CD1c-positive myeloid dendritic cell (primary cell): ENCODE data around the gene ODAD4.
"Not testable (repeated sequence)": the region's sequence is repeated elsewhere in the genome, so short reads cannot be mapped to it uniquely, and the experiment has no call there.

Source experiments
- DNase-seq: peaks from one replicate; pipeline ENCODE4 v3.0.0-alpha.2; 2016; ENCODE audit errors: extremely low spot score

ODAD4 gene

GRCh38 chr17:41912925-41913324, 17.5 kb upstream of the ODAD4 start:
- DNase-seq = no peak

GRCh38 chr17:41913798-41914197, 16.6 kb upstream of the ODAD4 start:
- no peak for DNase-seq

- DNase-seq = no peak
Observed at GRCh38 chr17:41914358-41914766, 16.1 kb upstream of the ODAD4 start.

DNA sequence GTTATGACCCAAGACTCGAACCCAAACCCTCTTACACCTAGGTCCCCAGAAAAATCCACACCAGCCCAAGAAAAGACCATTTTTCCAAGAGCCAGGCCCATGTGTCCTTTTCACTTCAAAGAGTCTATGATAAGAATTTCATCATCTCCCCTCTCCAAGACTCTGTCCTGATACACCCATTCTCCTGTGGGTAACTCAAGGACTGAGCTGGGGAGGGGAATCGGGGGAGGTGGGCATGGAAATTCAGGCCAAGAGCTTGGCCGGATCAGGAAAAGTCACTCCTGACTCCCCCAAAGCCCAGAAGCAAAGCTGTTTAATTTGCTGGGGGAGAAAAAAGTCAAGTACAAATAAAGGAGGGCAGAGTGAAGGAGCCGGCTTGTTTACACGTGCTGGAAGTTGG, 15.4 kb upstream of the ODAD4 start:
- no peak for DNase-seq

GRCh38 chr17:41915566-41915965, 14.9 kb upstream of the ODAD4 start:
- no peak for DNase-seq

- DNase-seq = peak; percentile 16
Observed at GRCh38 chr17:41917192-41917591, 13.2 kb upstream of the ODAD4 start.

- DNase-seq = peak; percentile 9
Observed at GRCh38 chr17:41917679-41918313, 12.6 kb upstream of the ODAD4 start.

- DNase-seq = peak; percentile 99
Observed at GRCh38 chr17:41918314-41919164, 11.9 kb upstream of the ODAD4 start, which contains the start of gene ACLY. TSS of gene ACLY (minus strand) at chr17:41918951. CDS start at chr17:41913873, 5,078 bp downstream.

- no peak for DNase-seq
Observed at GRCh38 chr17:41919165-41919817, 11.1 kb upstream of the ODAD4 start.

GRCh38 chr17:41919840-41920579, 10.4 kb upstream of the ODAD4 start:
- no peak for DNase-seq

DNA sequence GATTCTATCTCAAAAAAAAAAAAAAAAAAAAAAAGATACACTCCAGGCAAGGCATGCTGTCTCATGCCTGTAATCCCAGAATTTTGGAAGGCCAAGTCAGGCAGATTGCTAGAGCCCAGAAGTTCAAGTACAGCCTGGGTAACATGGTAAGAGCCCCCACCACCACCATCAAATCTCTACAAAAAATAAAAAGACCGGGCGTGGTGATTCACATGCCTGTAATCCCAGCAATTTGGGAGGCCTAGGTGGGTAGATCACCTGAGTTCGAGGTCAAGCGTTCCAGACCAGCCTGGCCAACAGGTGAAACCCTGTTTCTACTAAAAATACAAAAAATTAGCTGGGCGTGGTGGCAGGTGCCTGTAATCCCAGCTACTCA, 9.8 kb upstream of the ODAD4 start:
- DNase-seq = no peak

DNA sequence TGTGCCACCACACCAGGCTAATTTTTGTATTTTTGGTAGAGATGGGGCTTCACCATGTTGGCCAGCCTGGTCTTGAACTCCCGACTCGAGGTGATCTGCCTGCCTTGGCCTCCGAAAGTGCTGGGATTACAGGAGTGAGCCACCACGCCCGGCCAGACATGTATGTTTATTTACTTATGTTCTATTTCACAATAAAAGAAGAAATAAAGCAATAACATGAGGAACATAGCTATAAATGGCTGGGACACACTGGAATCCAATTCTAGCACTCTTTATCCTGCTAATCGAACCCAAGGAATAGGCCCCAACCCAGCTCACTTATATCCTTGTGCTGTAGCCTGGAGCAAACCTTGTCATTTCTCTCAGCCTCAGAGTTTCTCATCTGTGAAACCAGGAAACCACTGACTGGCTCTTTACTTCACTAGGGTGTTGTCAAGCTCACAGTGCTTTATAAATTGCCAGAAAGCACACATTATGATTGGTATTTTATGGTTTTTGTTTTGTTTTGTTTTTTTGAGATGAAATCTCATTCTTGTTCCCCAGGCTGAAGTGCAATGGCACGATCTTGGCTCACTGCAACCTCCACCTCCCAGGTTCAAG, 4.3 kb upstream of the ODAD4 start:
- DNase-seq = no peak

- no peak for DNase-seq
Observed at GRCh38 chr17:41928693-41929251, 1.6 kb upstream of the ODAD4 start.

DNA sequence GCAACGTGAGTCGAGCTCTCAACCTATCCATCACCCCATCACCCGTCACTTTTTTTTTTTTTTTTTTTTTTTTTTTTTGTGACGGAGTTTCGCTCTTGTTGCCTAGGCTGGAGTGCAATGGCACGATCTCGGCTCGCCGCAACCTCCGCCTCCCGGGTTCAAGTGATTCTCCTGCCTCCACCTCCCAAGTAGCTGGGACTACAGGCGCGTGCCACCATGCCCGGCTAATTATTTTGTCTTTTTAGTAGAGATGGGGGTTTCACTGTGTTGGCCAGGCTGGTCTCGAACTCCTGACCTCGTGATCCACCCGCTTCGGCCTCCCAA, 378 bp downstream of the ODAD4 start:
- DNase-seq = not testable (repeated sequence)

- DNase-seq = not testable (repeated sequence)
Observed at GRCh38 chr17:41931715-41932114, 1.3 kb downstream of the ODAD4 start.

DNA sequence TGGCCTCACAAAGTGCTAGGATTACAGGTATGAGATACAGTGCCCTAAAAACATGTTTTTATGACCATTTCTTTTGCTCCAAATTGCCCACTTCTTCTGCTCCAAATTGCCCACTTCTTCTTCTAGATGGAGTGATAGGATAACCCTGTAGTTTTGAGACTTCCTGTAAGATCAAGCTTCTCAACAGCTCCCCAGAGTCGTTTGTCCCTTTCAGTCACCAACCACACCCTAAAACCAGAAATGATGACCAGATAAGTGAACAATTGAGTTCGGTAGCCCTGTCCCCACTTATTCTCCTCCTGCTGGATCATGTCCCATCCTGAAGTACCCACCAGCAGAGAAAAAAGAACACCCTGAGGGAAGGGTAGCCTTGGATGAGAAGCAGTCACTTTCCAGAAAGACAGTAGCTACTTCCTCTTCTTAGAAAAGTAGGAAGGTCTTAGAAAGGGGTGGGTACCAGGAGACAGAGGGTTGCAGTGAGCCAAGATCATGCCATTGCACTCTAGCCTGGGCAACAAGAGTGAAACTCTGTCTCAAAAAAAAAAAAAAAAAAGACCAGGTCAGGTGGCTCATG, 2.5 kb downstream of the ODAD4 start:
- peak; percentile 62 for DNase-seq

DNA sequence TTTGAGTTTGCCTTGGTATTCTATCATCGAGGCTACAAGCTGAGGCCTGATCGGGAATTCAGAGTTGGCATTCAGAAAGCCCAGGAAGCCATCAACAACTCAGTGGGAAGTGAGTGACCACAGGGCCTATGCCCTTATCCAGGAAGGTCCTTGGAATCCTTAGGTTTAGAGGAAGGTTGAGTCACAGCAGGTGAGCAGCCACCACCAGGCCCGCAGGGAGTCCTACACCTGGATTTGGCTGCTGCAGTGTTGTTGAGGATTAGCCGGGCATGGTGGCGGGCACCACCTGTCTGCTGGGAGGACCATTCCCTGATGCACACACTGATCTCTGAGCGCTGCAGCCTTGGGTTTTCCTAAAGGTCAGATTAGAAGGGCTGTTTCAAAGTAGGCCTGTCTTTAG, 5.2 kb downstream of the ODAD4 start:
- DNase-seq = no peak

DNA sequence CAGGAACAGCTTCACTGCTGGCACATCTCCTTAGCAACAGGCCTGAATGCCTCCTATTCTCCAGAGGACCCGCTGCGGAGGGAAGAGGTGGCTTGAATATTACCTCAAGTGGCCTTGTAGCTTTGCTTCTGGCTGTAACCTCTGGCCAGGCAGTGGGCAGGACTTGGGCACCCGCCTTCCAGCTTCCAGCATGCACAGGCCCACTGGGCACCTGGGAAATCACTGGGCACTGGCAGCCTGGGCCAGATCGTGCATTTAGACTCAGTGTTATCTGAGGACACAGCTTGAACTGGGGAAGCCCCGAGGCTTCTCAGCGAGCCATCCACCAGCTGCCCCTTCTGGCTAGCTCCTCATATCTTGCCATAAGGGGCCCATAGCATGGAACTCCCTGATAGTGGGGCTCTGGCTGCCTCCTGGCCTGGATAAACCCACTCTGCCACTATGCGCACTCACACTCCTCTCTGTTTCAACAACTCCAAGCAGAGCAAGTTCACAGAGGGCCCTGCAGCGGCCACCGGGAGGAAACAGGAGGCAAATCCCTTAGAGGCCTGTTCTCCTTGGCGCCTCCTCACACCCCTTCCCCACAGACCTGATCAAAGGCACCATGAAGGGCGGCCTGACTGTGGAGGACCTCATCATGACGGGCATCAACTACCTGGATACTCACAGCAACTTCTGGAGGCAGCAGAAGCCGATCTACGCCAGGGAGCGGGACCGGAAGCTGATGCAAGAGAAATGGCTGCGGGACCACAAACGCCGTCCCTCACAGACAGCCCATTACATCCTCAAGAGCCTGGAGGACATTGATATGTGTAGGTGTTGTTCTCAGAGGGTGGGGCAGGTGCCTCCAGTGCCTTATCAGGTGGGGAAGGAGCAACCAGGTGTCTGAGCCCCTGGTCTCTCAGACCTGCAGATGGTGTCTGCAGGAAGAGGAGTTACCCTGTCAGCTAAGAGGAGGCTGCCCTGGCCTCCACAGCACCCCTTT, 7.8 kb downstream of the ODAD4 start:
- no peak for DNase-seq

DNA sequence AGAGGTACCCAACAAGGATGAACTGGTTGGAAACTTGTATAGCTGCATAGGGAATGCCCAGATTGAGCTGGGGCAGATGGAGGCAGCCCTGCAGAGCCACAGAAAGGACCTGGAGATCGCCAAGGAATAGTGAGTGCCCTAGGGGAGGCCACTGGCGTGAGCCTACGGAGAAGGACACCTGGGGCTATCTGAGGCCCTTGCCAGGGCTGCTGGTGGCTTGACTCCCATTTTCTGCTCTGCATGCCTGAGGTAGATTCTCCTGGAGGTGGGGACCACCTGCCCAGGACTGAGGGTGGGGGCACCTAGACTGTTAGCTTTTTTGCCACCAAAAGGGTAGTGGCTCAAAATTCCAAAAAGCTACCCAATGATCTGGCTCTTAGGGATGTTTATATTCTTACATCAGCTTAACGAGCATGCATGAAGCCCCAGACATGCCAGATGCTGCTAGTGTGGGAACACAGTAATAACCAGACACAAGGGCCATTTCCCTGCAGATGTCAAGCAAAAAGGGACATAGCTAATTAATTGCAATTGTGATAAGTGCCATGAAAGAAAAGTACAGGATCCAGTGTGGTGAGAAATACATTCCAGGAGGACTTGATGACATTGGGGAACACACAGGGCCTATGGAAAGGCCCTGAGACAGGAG, 8.8 kb downstream of the ODAD4 start:
- no peak for DNase-seq
